IMR-90 (cell line): ENCODE measurements around the gene PTPRF. TPM values are rescaled to one million over a fixed set of nuclear protein-coding genes. Genes with fewer than 3 reads are reported as not detected.

Experiments
- ATAC-seq: fragments of 200-7000 bp; cut with Tn5 transposase; 2 replicates; pipeline ENCODE4 v1.9.1; 2020; ENCODE audit warnings: low read depth, mild to moderate bottlenecking, moderate library complexity
- BruUV-seq: library from RNA; stranded (reverse); fragments of 400-500 nt; replicated peaks from 2 replicates; lab custom pipeline; 2021; lab: Mats Ljungman, UMichigan
- CTCF ChIA-PET: fragments of 300-600 bp; formaldehyde crosslinking; extraction: SDS; loops from one replicate; lab custom pipeline; 2021; ENCODE audit warnings: antibody characterized with exemption; lab: Yijun Ruan, JAX
- POLR2A ChIA-PET: fragments of 300-600 bp; sonication (Branson Sonifier 250); formaldehyde crosslinking; loops from one replicate; lab custom pipeline; 2022; ENCODE audit warnings: antibody characterized with exemption; ENCODE audit not compliant: unreplicated experiment; lab: Charles Lee
- DNase-seq: peaks from one replicate; pipeline ENCODE4 v3.0.0; 2013
- H2AFZ ChIP-seq: replicated peaks from 2 replicates; pipeline ENCODE3; 2013; ENCODE audit warnings: low read length, mild to moderate bottlenecking; ENCODE audit not compliant: poor library complexity
- H2AK5ac ChIP-seq: 2 replicates; pipeline ENCODE4 v1.6.1; 2013; ENCODE audit warnings: low read depth, low read length, inconsistent platforms
- H2AK9ac ChIP-seq: replicated peaks from 2 replicates; pipeline ENCODE3; 2013; ENCODE audit warnings: mild to moderate bottlenecking, low read depth, low read length, moderate library complexity; ENCODE audit not compliant: poor library complexity
- H2BK120ac ChIP-seq: 2 replicates; pipeline ENCODE4 v1.6.1; 2013; ENCODE audit warnings: low read depth, low read length, inconsistent platforms
- H2BK15ac ChIP-seq: 3 replicates; pipeline ENCODE4 v1.6.1; 2013; ENCODE audit warnings: low read depth, low read length, inconsistent platforms
- H2BK20ac ChIP-seq: 2 replicates; pipeline ENCODE4 v1.6.1; 2013; ENCODE audit warnings: low read depth, mild to moderate bottlenecking, inconsistent platforms, low read length, moderate library complexity
- H2BK5ac ChIP-seq: 2 replicates; pipeline ENCODE4 v1.6.1; 2013; ENCODE audit warnings: mild to moderate bottlenecking, low read depth, low read length, inconsistent platforms; ENCODE audit not compliant: poor library complexity, severe bottlenecking
- H3K14ac ChIP-seq: replicated peaks from 2 replicates; pipeline ENCODE4 v1.6.1; 2013; ENCODE audit warnings: low read depth, low read length, inconsistent platforms
- H3K18ac ChIP-seq: 2 replicates; pipeline ENCODE4 v1.6.1; 2013; ENCODE audit warnings: low read depth, low read length, control low read depth
- H3K23ac ChIP-seq: 2 replicates; pipeline ENCODE4 v1.6.1; 2013; ENCODE audit warnings: low read depth, low read length, inconsistent platforms
- H3K27ac ChIP-seq: 2 replicates; pipeline ENCODE4 v1.5.1; 2013; ENCODE audit warnings: mild to moderate bottlenecking, control low read depth, low read length; ENCODE audit not compliant: insufficient read depth
- H3K27me3 ChIP-seq: 2 replicates; pipeline ENCODE4 v1.6.1; 2013; ENCODE audit warnings: low read length; ENCODE audit not compliant: control insufficient read depth, insufficient read depth
- H3K36me3 ChIP-seq: 2 replicates; pipeline ENCODE4 v1.6.1; 2013; ENCODE audit warnings: low read length, mixed read lengths; ENCODE audit not compliant: control insufficient read depth, insufficient read depth
- H3K4ac ChIP-seq: 2 replicates; pipeline ENCODE4 v1.6.1; 2013; ENCODE audit warnings: low read depth, low read length, inconsistent platforms
- H3K4me1 ChIP-seq: 2 replicates; pipeline ENCODE4 v1.6.1; 2013; ENCODE audit warnings: low read length, mixed read lengths; ENCODE audit not compliant: control insufficient read depth, insufficient read depth
- H3K4me2 ChIP-seq: 2 replicates; pipeline ENCODE4 v1.6.1; 2013; ENCODE audit warnings: low read depth, mild to moderate bottlenecking, control low read depth, low read length, moderate library complexity
- H3K4me3 ChIP-seq: 2 replicates; pipeline ENCODE4 v1.5.1; 2013; ENCODE audit warnings: low read depth, mild to moderate bottlenecking, control low read depth, low read length, moderate library complexity; ENCODE audit not compliant: insufficient read depth
- H3K56ac ChIP-seq: 2 replicates; pipeline ENCODE4 v1.6.1; 2013; ENCODE audit warnings: low read length, inconsistent platforms; ENCODE audit not compliant: insufficient read depth; ENCODE audit errors: extremely low read depth
- H3K79me1 ChIP-seq, 2 experiments: 2 replicates each; pipeline ENCODE4 v1.6.1; 2013; ENCODE audit warnings: low read length in 2 of 2, inconsistent platforms in 1 of 2, low read depth in 1 of 2
- H3K9ac ChIP-seq: 2 replicates; pipeline ENCODE4 v1.6.1; 2013; ENCODE audit warnings: low read depth, low read length, control low read depth
- H3K9me1 ChIP-seq: 2 replicates; pipeline ENCODE4 v1.6.1; 2013; ENCODE audit warnings: low read length, inconsistent platforms; ENCODE audit not compliant: insufficient read depth
- H3K9me3 ChIP-seq: 2 replicates; pipeline ENCODE4 v1.6.1; 2013; ENCODE audit warnings: low read length; ENCODE audit not compliant: control insufficient read depth, insufficient read depth
- H4K20me1 ChIP-seq: 2 replicates; pipeline ENCODE4 v1.6.1; 2013; ENCODE audit warnings: low read length, inconsistent platforms; ENCODE audit not compliant: insufficient read depth
- H4K5ac ChIP-seq: 2 replicates; pipeline ENCODE4 v1.6.1; 2013; ENCODE audit warnings: mild to moderate bottlenecking, low read depth, low read length, control low read depth
- H4K8ac ChIP-seq, 2 experiments: 2 replicates each; pipeline ENCODE4 v1.6.1; 2013; ENCODE audit warnings: low read depth in 2 of 2, low read length in 2 of 2, control low read depth in 1 of 2, inconsistent platforms in 1 of 2
- H4K91ac ChIP-seq: 2 replicates; pipeline ENCODE4 v1.6.1; 2013; ENCODE audit warnings: low read depth, low read length, inconsistent platforms; ENCODE audit not compliant: insufficient read depth
- CEBPB ChIP-seq: IDR thresholded peaks from 2 replicates; pipeline ENCODE4 v1.6.1; 2012; ENCODE audit warnings: low read depth, low read length, improper control_type of control experiment
- MAZ ChIP-seq: IDR thresholded peaks from 2 replicates; pipeline ENCODE4 v1.6.1; 2012; ENCODE audit warnings: low read depth, mild to moderate bottlenecking, low read length, improper control_type of control experiment, moderate library complexity, borderline replicate concordance
- POLR2A ChIP-seq: IDR thresholded peaks from 2 replicates; pipeline ENCODE4 v1.6.1; 2012; ENCODE audit warnings: mild to moderate bottlenecking, low read depth, low read length
- RAD21 ChIP-seq: IDR thresholded peaks from 2 replicates; pipeline ENCODE4 v1.6.1; 2012; ENCODE audit warnings: low read length, improper control_type of control experiment
- RCOR1 ChIP-seq: IDR thresholded peaks from 2 replicates; pipeline ENCODE4 v1.6.1; 2012; ENCODE audit warnings: mild to moderate bottlenecking, low read length, improper control_type of control experiment; ENCODE audit not compliant: insufficient replicate concordance
- RFX5 ChIP-seq: IDR thresholded peaks from 2 replicates; pipeline ENCODE4 v1.8.0; 2012; ENCODE audit warnings: low read depth, mild to moderate bottlenecking, low read length, moderate library complexity
- WGBS, 2 experiments: methylation state at CpG; one replicate each; pipeline versions ENCODE4 v1.1.5 to v1.1.7; 2013; ENCODE audit warnings: missing lambda C conversion rate in 2 of 2; ENCODE audit not compliant: insufficient read length in 1 of 2; ENCODE audit errors: extremely low coverage in 2 of 2; 5-methylcytosine and 5-hydroxymethylcytosine counted together
- dilution Hi-C: fragments of 300-500 bp; cut with HindIII; formaldehyde crosslinking; loops from one replicate; pipeline ENCODE4 v1.14.3; 2018; ENCODE audit warnings: low sequenced_read_pairs; ENCODE audit not compliant: unreplicated experiment
- in situ Hi-C: fragments of 300-500 bp; cut with MboI; formaldehyde crosslinking; loops from 3 replicates; pipeline ENCODE4 v1.14.3; 2019; ENCODE audit warnings: low sequenced_read_pairs, inconsistent platforms, mixed read lengths
- intact Hi-C: fragments of 100-400 bp; cut with micrococcal nuclease; formaldehyde crosslinking; loops from 2 replicates; pipeline ENCODE4 v1.10.0; 2022
- polyA plus RNA-seq, 3 experiments: library from polyadenylated mRNA; depleted of rRNA; stranded (reverse); fragments of >200 nt; gene quantifications; 2 replicates each; pipeline ENCODE4 v1.2.3, GENCODE V29; 2012; ENCODE audit warnings: low replicate concordance in 1 of 3
- total RNA-seq: library from RNA; depleted of rRNA; stranded (reverse); fragments of >200 nt; gene quantifications from 2 replicates; pipeline ENCODE4 v1.2.3, GENCODE V29; 2012

Gene PTPRF
- total and polyA plus RNA-seq, 2 of the 4 experiments (the other 2 are of a cell fraction): 25.8 to 92.3 TPM

DNA sequence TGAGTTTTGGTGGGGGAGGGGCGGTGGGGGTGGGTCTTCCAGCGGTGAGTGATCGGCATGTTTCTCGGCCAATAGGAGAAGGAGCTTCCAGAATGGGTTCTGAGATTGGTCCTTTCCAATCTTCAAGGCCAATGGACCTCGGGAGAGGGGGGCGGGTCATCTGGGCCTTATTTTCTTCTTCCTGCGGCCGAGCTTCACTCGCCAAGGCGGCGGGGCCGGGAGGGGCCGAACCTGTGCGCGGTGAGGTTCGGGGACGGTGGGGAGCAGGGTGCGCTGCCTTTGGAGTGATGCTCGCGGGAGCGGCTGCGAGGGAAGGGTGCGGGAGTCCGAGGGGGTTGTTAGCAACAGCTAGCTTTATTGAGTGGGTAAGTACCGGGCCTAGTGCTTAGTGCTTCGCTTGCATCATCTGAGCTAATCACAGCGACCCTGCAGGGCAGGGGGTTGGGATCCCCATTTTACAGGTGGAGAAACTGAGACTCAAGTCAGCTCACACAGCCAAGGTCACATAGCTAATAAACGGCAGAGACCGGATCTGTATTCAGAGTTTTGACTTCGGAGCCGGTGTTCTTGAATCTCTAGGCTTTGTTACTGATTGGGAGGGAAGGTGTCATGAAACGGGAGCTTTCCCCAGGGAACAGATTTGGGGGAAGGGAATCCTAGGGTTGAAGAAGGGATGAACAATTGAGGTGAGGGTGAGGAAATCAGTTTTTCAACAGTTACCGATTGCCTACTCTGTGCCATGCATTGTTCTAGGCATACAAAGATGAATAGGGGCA lies 119.8 kb downstream of the PTPRF start:
- H3K27ac ChIP-seq: peak overlapping the region; percentile 95
- peak overlapping the region; percentile 95 for H2BK5ac ChIP-seq
- H2AFZ ChIP-seq: peak overlapping the region; percentile 95
- H3K9ac ChIP-seq: peak overlapping the region; percentile 96
- 0 out of 2 replicates have a peak, but pooled peaks have one; percentile 4 for TF ChIP-seq RAD21
- TF ChIP-seq POLR2A: peak; percentile 100
- TF ChIP-seq MAZ: peak; percentile 59; the same call in 1 of the 2 replicates
- no peak for TF ChIP-seq RFX5
- TF ChIP-seq CEBPB: peak; percentile 72; the same call in 1 of the 2 replicates
- no peak for TF ChIP-seq RCOR1
- peak overlapping the region; percentile 97 for H4K91ac ChIP-seq
- in situ Hi-C loops (no loop called here), intact Hi-C loops (loop anchor here (1.0 kb wide), 1 partner anchor 121 kb away; no protein-coding TSS in a partner anchor), dilution Hi-C loops (no loop called here)
- peak overlapping the region; percentile 93 for H2BK120ac ChIP-seq
- ChIA-PET CTCF (interaction anchor here (1.5 kb wide), 1 partner anchor 284 kb away, joined by 5 read pairs; no protein-coding TSS in a partner anchor), POLR2A (interaction anchor here (0.5 to 1.2 kb wide), 5 partner anchors 9 to 1072 kb away, joined by 3 to 7 read pairs (median 4); no protein-coding TSS in a partner anchor)
- peak overlapping the region; percentile 90 for H3K18ac ChIP-seq
- H4K8ac ChIP-seq: peak overlapping the region; percentile 53 to 94
- H3K4ac ChIP-seq: peak overlapping the region; percentile 98
- H3K9me3 ChIP-seq: no peaks in the 10 kb centered on the region
- peaks cover 13 to 37% of the 10 kb centered on the region in 2 experiments for H3K79me1 ChIP-seq
- peak; percentile 88 for ATAC-seq
- no peaks in the 10 kb centered on the region for H3K9me1 ChIP-seq
- H2BK20ac ChIP-seq: peak overlapping the region; percentile 78; the same call in 1 of the 2 replicates
- H3K14ac ChIP-seq: peak overlapping the region; percentile 100
- H2AK9ac ChIP-seq: peak overlapping the region; percentile 93
- H4K20me1 ChIP-seq: peaks cover 26% of the 10 kb centered on the region; the same call in 1 of the 2 replicates
- H3K56ac ChIP-seq: peak overlapping the region; percentile 97
- DNase-seq: peak; percentile 99
- 0% methylated on average over 7 of the region's 33 CpGs; no CpG with 5 or more reads in 1 of the 2 experiments for WGBS, 2 experiments
- peaks cover 4% of the 10 kb centered on the region; the same call in 1 of the 2 replicates for H3K4me1 ChIP-seq
- H3K27me3 ChIP-seq: no peaks in the 10 kb centered on the region
- peak overlapping the region; percentile 65 for H2AK5ac ChIP-seq
- peak overlapping the region; percentile 87 for H3K4me3 ChIP-seq
- BruUV-seq: no TSS peak
- H3K4me2 ChIP-seq: peak overlapping the region; percentile 97
- peak overlapping the region; percentile 98 for H3K23ac ChIP-seq
- peak overlapping the region; percentile 78; the same call in 1 of the 3 replicates for H2BK15ac ChIP-seq
- H4K5ac ChIP-seq: peak overlapping the region; percentile 87
- peaks cover 15% of the 10 kb centered on the region for H3K36me3 ChIP-seq
